IMR-90 (cell line): ENCODE results near the gene CHCHD1. TPM values are rescaled to one million over a fixed set of nuclear protein-coding genes. Genes with fewer than 3 reads are reported as not detected.

Experiments used
- ATAC-seq: fragments of 200-7000 bp; cut with Tn5 transposase; 2 replicates; pipeline ENCODE4 v1.9.1; 2020; ENCODE audit warnings: low read depth, mild to moderate bottlenecking, moderate library complexity
- BruUV-seq: library from RNA; stranded (reverse); fragments of 400-500 nt; replicated peaks from 2 replicates; lab custom pipeline; 2021; lab: Mats Ljungman, UMichigan
- CTCF ChIA-PET: fragments of 300-600 bp; formaldehyde crosslinking; extraction: SDS; loops from one replicate; lab custom pipeline; 2021; ENCODE audit warnings: antibody characterized with exemption; lab: Yijun Ruan, JAX
- POLR2A ChIA-PET: fragments of 300-600 bp; sonication (Branson Sonifier 250); formaldehyde crosslinking; loops from one replicate; lab custom pipeline; 2022; ENCODE audit warnings: antibody characterized with exemption; ENCODE audit not compliant: unreplicated experiment; lab: Charles Lee
- DNase-seq: peaks from one replicate; pipeline ENCODE4 v3.0.0; 2013
- H2AFZ ChIP-seq: replicated peaks from 2 replicates; pipeline ENCODE3; 2013; ENCODE audit warnings: low read length, mild to moderate bottlenecking; ENCODE audit not compliant: poor library complexity
- H2AK5ac ChIP-seq: 2 replicates; pipeline ENCODE4 v1.6.1; 2013; ENCODE audit warnings: low read depth, low read length, inconsistent platforms
- H2AK9ac ChIP-seq: replicated peaks from 2 replicates; pipeline ENCODE3; 2013; ENCODE audit warnings: mild to moderate bottlenecking, low read depth, low read length, moderate library complexity; ENCODE audit not compliant: poor library complexity
- H2BK120ac ChIP-seq: 2 replicates; pipeline ENCODE4 v1.6.1; 2013; ENCODE audit warnings: low read depth, low read length, inconsistent platforms
- H2BK15ac ChIP-seq: 3 replicates; pipeline ENCODE4 v1.6.1; 2013; ENCODE audit warnings: low read depth, low read length, inconsistent platforms
- H2BK20ac ChIP-seq: 2 replicates; pipeline ENCODE4 v1.6.1; 2013; ENCODE audit warnings: low read depth, mild to moderate bottlenecking, inconsistent platforms, low read length, moderate library complexity
- H2BK5ac ChIP-seq: 2 replicates; pipeline ENCODE4 v1.6.1; 2013; ENCODE audit warnings: mild to moderate bottlenecking, low read depth, low read length, inconsistent platforms; ENCODE audit not compliant: poor library complexity, severe bottlenecking
- H3K14ac ChIP-seq: replicated peaks from 2 replicates; pipeline ENCODE4 v1.6.1; 2013; ENCODE audit warnings: low read depth, low read length, inconsistent platforms
- H3K18ac ChIP-seq: 2 replicates; pipeline ENCODE4 v1.6.1; 2013; ENCODE audit warnings: low read depth, low read length, control low read depth
- H3K23ac ChIP-seq: 2 replicates; pipeline ENCODE4 v1.6.1; 2013; ENCODE audit warnings: low read depth, low read length, inconsistent platforms
- H3K27ac ChIP-seq: 2 replicates; pipeline ENCODE4 v1.5.1; 2013; ENCODE audit warnings: mild to moderate bottlenecking, control low read depth, low read length; ENCODE audit not compliant: insufficient read depth
- H3K27me3 ChIP-seq: 2 replicates; pipeline ENCODE4 v1.6.1; 2013; ENCODE audit warnings: low read length; ENCODE audit not compliant: control insufficient read depth, insufficient read depth
- H3K36me3 ChIP-seq: 2 replicates; pipeline ENCODE4 v1.6.1; 2013; ENCODE audit warnings: low read length, mixed read lengths; ENCODE audit not compliant: control insufficient read depth, insufficient read depth
- H3K4ac ChIP-seq: 2 replicates; pipeline ENCODE4 v1.6.1; 2013; ENCODE audit warnings: low read depth, low read length, inconsistent platforms
- H3K4me1 ChIP-seq: 2 replicates; pipeline ENCODE4 v1.6.1; 2013; ENCODE audit warnings: low read length, mixed read lengths; ENCODE audit not compliant: control insufficient read depth, insufficient read depth
- H3K4me2 ChIP-seq: 2 replicates; pipeline ENCODE4 v1.6.1; 2013; ENCODE audit warnings: low read depth, mild to moderate bottlenecking, control low read depth, low read length, moderate library complexity
- H3K4me3 ChIP-seq: 2 replicates; pipeline ENCODE4 v1.5.1; 2013; ENCODE audit warnings: low read depth, mild to moderate bottlenecking, control low read depth, low read length, moderate library complexity; ENCODE audit not compliant: insufficient read depth
- H3K56ac ChIP-seq: 2 replicates; pipeline ENCODE4 v1.6.1; 2013; ENCODE audit warnings: low read length, inconsistent platforms; ENCODE audit not compliant: insufficient read depth; ENCODE audit errors: extremely low read depth
- H3K79me1 ChIP-seq, 2 experiments: 2 replicates each; pipeline ENCODE4 v1.6.1; 2013; ENCODE audit warnings: low read length in 2 of 2, inconsistent platforms in 1 of 2, low read depth in 1 of 2
- H3K9ac ChIP-seq: 2 replicates; pipeline ENCODE4 v1.6.1; 2013; ENCODE audit warnings: low read depth, low read length, control low read depth
- H3K9me1 ChIP-seq: 2 replicates; pipeline ENCODE4 v1.6.1; 2013; ENCODE audit warnings: low read length, inconsistent platforms; ENCODE audit not compliant: insufficient read depth
- H3K9me3 ChIP-seq: 2 replicates; pipeline ENCODE4 v1.6.1; 2013; ENCODE audit warnings: low read length; ENCODE audit not compliant: control insufficient read depth, insufficient read depth
- H4K20me1 ChIP-seq: 2 replicates; pipeline ENCODE4 v1.6.1; 2013; ENCODE audit warnings: low read length, inconsistent platforms; ENCODE audit not compliant: insufficient read depth
- H4K5ac ChIP-seq: 2 replicates; pipeline ENCODE4 v1.6.1; 2013; ENCODE audit warnings: mild to moderate bottlenecking, low read depth, low read length, control low read depth
- H4K8ac ChIP-seq, 2 experiments: 2 replicates each; pipeline ENCODE4 v1.6.1; 2013; ENCODE audit warnings: low read depth in 2 of 2, low read length in 2 of 2, control low read depth in 1 of 2, inconsistent platforms in 1 of 2
- H4K91ac ChIP-seq: 2 replicates; pipeline ENCODE4 v1.6.1; 2013; ENCODE audit warnings: low read depth, low read length, inconsistent platforms; ENCODE audit not compliant: insufficient read depth
- RFX5 ChIP-seq: IDR thresholded peaks from 2 replicates; pipeline ENCODE4 v1.8.0; 2012; ENCODE audit warnings: low read depth, mild to moderate bottlenecking, low read length, moderate library complexity
- USF2 ChIP-seq: fragments of 150-350 bp; IDR thresholded peaks from 2 replicates; pipeline ENCODE4 v1.6.1; 2017; ENCODE audit warnings: mild to moderate bottlenecking, antibody characterized with exemption, low read length, low read depth
- WGBS, 2 experiments: methylation state at CpG; one replicate each; pipeline versions ENCODE4 v1.1.5 to v1.1.7; 2013; ENCODE audit warnings: missing lambda C conversion rate in 2 of 2; ENCODE audit not compliant: insufficient read length in 1 of 2; ENCODE audit errors: extremely low coverage in 2 of 2; 5-methylcytosine and 5-hydroxymethylcytosine counted together
- dilution Hi-C: fragments of 300-500 bp; cut with HindIII; formaldehyde crosslinking; loops from one replicate; pipeline ENCODE4 v1.14.3; 2018; ENCODE audit warnings: low sequenced_read_pairs; ENCODE audit not compliant: unreplicated experiment
- in situ Hi-C: fragments of 300-500 bp; cut with MboI; formaldehyde crosslinking; loops from 3 replicates; pipeline ENCODE4 v1.14.3; 2019; ENCODE audit warnings: low sequenced_read_pairs, inconsistent platforms, mixed read lengths
- intact Hi-C: fragments of 100-400 bp; cut with micrococcal nuclease; formaldehyde crosslinking; loops from 2 replicates; pipeline ENCODE4 v1.10.0; 2022
- polyA plus RNA-seq, 3 experiments: library from polyadenylated mRNA; depleted of rRNA; stranded (reverse); fragments of >200 nt; gene quantifications; 2 replicates each; pipeline ENCODE4 v1.2.3, GENCODE V29; 2012; ENCODE audit warnings: low replicate concordance in 1 of 3
- total RNA-seq: library from RNA; depleted of rRNA; stranded (reverse); fragments of >200 nt; gene quantifications from 2 replicates; pipeline ENCODE4 v1.2.3, GENCODE V29; 2012

CHCHD1 gene
- total and polyA plus RNA-seq, 2 of the 4 experiments (the other 2 are of a cell fraction) = 11.5 to 21.0 TPM

GRCh38 chr10:73798087-73798486 lies 16.2 kb downstream of the CHCHD1 start:
- intact Hi-C loops = no loop called here
- BruUV-seq = no TSS peak
- H2AFZ ChIP-seq = no peak overlapping the region
- H3K23ac ChIP-seq = no peak overlapping the region
- H4K5ac ChIP-seq = no peak overlapping the region
- no peaks in the 10 kb centered on the region for H3K27me3 ChIP-seq
- H3K14ac ChIP-seq = no peak overlapping the region
- CTCF ChIA-PET = no interaction called here
- no peaks in the 10 kb centered on the region for H3K9me3 ChIP-seq
- no peak overlapping the region for H2AK9ac ChIP-seq
- no peak overlapping the region for H3K56ac ChIP-seq
- no peak overlapping the region for H2BK15ac ChIP-seq
- H4K8ac ChIP-seq = no peak overlapping the region
- in situ Hi-C loops = no loop called here
- WGBS, 2 experiments = 100% methylated on average over 2 of the region's 6 CpGs; no CpG with 5 or more reads in 1 of the 2 experiments
- peaks cover 7 to 11% of the 10 kb centered on the region in 2 experiments; a peak in 2 of 4 replicates for H3K79me1 ChIP-seq
- H2BK120ac ChIP-seq = no peak overlapping the region
- no peak overlapping the region for H3K4me2 ChIP-seq
- no peak overlapping the region for H2AK5ac ChIP-seq
- no peak overlapping the region for H3K4ac ChIP-seq
- ATAC-seq (no peak), DNase-seq (no peak)
- no peak overlapping the region for H3K18ac ChIP-seq
- 0 out of 2 replicates have a peak, but pooled peaks cover 7% of the 10 kb centered on the region for H3K9me1 ChIP-seq
- TF ChIP-seq USF2 (no peak), RFX5 (no peak)
- no peak overlapping the region for H3K4me3 ChIP-seq
- no peak overlapping the region for H3K9ac ChIP-seq
- no peak overlapping the region for H2BK20ac ChIP-seq
- H3K27ac ChIP-seq = no peak overlapping the region
- no peak overlapping the region for H4K91ac ChIP-seq
- H4K20me1 ChIP-seq = peaks cover 3% of the 10 kb centered on the region; the same call in 1 of the 2 replicates
- dilution Hi-C loops = no loop called here
- no peak overlapping the region for H2BK5ac ChIP-seq
- no peaks in the 10 kb centered on the region for H3K4me1 ChIP-seq
- H3K36me3 ChIP-seq = peaks cover 88% of the 10 kb centered on the region
- POLR2A ChIA-PET = no interaction called here
